NB4 (cell line): ENCODE results near the gene ACAD11.

ENCODE experiments used
- POLR2A ChIP-seq: IDR thresholded peaks from 2 replicates; pipeline ENCODE4 v1.6.1; 2011; ENCODE audit warnings: mild to moderate bottlenecking; ENCODE audit not compliant: insufficient read length; ENCODE audit errors: extremely low read depth
- TF ChIP-seq, protein P1 (sequence below): IDR thresholded peaks from one replicate; pipeline ENCODE4 v1.5.1; 2012; ENCODE audit warnings: low read depth, low read length

DNA sequence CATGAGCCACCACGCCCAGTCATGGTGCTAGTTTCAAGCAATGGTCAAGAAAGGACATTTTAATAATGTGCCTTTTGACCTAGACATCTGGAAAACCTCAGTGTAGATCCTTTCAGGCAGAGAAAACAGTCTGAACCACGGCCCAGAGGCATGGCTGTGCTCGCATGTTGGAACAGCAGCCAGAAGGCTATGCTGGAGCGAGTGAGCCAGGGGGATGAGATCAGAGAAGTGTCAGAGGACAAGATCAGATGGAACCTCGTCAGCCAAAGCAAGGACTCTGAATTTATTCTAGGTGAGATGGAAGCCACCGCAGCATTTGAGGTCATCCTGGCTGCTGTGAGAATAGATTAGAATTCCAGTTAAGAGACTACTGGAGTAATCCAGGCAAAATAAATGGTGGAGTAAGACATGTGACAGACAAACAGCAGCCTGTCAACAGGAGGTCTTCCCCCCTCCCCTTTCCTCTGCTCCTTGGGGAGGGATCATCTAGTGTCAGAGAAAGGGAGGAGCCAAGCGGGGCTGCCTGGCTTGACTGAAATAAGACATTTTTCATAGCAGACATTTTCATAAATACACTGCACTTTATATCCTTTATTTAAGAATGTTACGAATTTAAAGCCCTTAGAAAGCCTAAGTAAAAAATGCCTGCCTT is 103.0 kb downstream of the ACAD11 start:
- TF ChIP-seq, protein P1, sequence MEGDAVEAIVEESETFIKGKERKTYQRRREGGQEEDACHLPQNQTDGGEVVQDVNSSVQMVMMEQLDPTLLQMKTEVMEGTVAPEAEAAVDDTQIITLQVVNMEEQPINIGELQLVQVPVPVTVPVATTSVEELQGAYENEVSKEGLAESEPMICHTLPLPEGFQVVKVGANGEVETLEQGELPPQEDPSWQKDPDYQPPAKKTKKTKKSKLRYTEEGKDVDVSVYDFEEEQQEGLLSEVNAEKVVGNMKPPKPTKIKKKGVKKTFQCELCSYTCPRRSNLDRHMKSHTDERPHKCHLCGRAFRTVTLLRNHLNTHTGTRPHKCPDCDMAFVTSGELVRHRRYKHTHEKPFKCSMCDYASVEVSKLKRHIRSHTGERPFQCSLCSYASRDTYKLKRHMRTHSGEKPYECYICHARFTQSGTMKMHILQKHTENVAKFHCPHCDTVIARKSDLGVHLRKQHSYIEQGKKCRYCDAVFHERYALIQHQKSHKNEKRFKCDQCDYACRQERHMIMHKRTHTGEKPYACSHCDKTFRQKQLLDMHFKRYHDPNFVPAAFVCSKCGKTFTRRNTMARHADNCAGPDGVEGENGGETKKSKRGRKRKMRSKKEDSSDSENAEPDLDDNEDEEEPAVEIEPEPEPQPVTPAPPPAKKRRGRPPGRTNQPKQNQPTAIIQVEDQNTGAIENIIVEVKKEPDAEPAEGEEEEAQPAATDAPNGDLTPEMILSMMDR, result no peak
- no peak for TF ChIP-seq POLR2A
